Measurements from ENCODE around the gene CNIH4.
"Not testable (repeated sequence)": the region's sequence is repeated elsewhere in the genome, so short reads cannot be mapped to it uniquely, and the experiment has no call there.

CNIH4 gene

DNA sequence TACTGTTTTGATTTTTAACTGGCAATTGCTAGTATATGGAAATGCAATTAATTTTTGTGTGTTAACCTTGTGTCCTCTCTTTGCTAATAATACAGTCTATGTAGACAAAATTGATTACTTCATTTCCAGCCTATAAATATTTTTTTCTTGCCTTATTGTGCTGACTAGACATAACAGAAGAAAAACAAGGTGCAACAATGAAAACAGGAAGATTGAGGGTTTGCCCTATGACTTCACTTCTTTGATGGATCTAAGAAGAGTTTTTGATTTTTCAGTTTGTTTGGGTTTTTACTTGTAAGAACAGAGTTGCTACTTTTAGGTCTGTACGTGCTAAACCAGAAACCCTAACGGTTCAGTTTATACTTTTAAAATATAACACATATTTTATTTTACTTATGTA lies 8.5 kb upstream of the CNIH4 start:
- no peak for DNase-seq (ENCODE audit: low read depth, low spot score)

DNA sequence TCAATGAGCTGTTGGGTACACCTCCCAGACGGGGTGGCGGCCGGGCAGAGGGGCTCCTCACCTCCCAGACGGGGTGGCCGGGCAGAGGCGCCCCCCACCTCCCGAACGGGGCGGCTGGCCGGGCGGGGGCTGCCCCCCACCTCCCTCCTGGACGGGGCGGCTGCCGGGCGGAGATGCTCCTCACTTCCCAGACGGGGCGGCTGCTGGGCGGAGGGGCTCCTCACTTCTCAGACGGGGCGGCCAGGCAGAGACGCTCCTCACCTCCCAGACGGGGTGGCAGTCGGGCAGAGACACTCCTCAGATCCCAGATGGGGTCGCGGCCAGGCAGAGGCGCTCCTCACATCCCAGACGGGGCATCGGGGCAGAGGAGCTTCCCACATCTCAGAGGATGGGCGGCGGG lies 7.0 kb upstream of the CNIH4 start:
- not testable (repeated sequence) for DNase-seq (ENCODE audit: low read depth, low spot score)

DNA sequence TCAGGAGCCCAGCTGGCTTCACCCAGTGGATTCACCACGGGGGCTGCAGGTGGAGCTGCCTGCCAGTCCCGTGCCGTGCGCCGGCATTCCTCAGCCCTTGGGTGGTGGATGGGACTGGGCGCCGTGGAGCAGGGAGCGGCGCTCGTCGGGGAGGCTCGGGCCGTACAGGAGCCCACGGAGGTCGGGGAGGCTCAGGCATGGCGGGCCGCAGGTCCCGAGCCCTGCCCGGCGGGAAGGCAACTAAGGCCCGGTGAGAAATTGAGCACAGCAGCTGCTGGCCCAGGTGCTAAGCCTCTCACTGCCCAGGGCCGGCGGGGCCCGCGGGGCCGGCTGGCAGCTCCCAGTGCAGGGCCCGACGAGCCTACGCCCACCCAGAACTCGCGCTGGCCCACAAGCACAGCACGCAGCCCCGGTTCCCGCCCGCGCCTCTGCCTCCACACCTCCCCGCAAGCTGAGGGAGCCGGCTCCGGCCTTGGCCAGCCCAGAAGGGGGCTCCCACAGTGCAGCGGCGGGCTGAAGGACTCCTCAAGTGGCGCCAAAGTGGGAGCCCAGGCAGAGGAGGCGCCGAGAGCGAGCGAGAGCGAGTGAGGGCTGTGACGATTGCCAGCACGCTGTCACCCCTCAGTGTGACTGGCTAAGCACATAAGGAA lies 4.1 kb upstream of the CNIH4 start:
- not testable (repeated sequence) for DNase-seq (ENCODE audit: low read depth, low spot score)

DNA sequence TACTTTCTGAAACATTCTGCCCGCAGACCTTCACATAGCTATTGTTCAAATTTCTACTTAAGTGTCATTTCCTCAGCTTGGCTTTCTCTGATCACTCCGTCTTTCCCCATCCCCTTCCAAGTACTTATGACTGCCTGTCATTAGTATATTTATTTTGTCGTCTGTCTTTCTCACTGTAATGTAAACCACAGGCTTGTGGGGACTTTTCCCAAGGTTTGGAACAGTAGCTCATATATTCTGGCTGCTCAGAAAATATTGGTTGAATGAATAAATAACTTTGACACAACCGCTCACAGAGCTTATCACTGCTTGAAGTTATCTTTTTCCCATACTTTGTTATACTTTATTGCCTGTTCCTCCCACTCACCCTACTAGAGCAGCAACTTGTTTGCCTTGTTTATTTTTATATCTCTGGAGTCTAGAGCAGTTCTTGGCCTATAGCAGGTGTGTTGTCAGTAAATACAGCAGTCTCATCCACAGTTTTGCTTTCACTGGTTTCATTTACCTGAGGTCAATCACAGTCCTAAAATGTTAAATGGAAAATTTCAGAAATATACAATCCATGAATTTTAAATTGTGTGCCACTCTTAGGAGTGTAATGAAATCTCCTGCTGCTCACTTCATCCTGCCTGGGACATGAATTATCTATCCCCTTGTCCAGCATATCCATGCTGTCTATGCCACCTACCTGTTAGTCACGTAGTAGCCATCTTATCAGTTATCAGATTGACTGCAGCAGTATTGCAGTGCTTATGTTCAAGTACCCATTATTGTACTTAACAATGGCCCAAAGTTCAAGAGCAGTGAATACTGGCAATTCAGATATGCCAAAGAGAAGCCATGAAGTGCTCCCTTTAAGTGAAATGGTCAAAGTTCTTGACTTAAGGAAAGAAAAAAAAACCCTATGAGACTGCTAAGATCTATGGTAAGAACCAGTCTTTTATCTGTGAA lies 2.4 kb upstream of the CNIH4 start:
- DNase-seq (ENCODE audit: low read depth, low spot score), result no peak

- DNase-seq (ENCODE audit: low read depth, low spot score), result no peak
Measured at GRCh38 chr1:224357626-224358124, 996 bp downstream of the CNIH4 start.

DNA sequence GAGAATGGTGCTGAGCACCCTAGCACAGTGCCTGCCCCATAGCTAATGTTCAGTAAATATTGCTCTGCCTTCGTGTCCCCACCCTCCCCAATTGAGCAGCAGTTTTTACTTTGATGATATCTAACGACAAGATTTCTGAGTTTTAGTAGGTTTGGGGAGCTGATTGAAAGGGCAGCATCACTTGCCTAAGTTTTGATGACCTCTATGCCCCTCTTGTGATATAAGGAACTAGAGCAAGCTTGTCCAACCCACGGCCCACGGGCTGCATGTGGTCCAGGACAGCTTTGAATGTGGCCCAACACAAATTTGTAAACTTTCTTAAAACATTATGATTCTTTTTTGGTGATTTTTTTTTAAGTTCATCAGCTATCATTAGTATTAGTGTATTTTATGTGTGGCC lies 1.6 kb downstream of the CNIH4 start:
- DNase-seq (ENCODE audit: low read depth, low spot score), result no peak

DNA sequence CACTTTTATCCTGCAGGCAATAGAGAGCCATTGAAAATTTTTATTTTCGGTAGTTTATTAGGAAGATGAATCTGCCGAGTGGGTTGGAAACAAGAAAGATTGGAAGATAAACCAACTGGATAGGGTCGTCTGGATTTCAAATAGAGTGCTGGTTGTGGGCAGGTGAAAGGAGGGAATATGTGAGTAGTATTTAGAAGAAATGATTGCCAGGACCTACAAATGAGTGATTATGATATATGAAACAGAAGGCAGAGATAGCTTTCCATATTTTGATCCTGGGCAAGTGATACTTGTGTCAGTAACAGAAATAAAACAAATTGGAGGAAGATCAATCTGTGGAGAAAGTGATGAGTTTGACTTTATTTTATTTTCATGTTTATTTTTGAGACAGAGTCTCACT lies 2.5 kb downstream of the CNIH4 start:
- DNase-seq (ENCODE audit: low read depth, low spot score), result no peak

DNA sequence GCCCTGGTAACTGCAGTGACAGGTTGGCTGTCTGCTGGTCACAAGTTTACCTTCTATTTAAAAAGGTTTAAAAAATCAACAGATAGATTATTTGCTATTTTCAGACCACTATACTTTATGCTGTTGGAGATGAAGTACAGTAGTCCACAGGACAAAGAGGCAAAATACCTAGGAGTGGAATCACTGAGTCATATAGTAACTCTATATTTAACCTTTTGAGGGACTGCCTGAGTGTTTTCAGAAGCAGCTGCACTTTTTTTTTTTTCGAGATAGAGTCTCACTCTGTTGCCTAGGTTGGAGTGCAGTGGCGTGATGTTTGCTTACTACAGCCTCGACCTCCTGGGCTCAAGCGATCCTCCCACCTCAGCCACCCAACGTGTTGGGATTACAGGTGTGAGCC lies 11.7 kb downstream of the CNIH4 start:
- no peak for DNase-seq (ENCODE audit: low read depth, low spot score)

- no peak for DNase-seq (ENCODE audit: low read depth, low spot score)
Measured at GRCh38 chr1:224373008-224373590, 16.4 kb downstream of the CNIH4 start.

DNA sequence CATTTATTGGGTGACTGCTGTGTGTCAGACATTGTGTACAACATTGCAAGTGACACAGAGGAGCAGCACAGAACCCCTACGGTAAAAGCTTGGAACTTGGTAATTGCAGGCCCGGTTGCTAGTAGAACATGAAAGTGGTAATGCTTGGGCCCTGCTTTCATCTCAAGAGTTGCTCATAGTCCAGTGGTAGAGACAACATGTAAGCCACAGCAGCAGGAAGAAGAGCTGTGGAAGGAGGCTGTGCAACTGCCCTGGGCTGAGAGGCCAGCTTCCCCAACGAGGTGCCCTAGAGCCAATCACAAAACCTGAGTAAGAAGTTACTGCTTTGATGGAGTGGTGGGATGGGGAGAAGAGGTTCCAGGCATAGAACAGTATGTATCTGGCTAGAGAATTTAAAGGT lies 18.4 kb downstream of the CNIH4 start:
- no peak for DNase-seq (ENCODE audit: low read depth, low spot score)

DNA sequence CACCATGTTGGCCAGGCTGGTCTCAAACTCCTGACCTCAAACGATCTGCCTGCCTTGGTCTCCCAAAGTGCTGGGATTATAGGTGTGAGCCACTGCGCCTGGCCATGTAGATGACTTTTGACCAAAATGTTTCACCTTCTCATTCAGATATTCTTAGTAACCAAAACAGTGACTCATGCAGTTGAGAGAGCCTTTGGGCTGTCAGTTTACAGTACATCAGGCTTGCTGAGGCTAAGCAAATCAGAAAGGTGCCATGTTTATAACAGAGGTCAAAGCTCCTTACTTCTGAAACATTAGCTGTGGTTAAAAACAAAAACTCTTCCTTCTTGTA lies 21.0 kb downstream of the CNIH4 start:
- no peak for DNase-seq (ENCODE audit: low read depth, low spot score)

GRCh38 chr1:224378855-224379631 lies 22.4 kb downstream of the CNIH4 start:
- no peak for DNase-seq (ENCODE audit: low read depth, low spot score)

- no peak for DNase-seq (ENCODE audit: low read depth, low spot score)
Measured at GRCh38 chr1:224380003-224380402, 23.3 kb downstream of the CNIH4 start.

DNA sequence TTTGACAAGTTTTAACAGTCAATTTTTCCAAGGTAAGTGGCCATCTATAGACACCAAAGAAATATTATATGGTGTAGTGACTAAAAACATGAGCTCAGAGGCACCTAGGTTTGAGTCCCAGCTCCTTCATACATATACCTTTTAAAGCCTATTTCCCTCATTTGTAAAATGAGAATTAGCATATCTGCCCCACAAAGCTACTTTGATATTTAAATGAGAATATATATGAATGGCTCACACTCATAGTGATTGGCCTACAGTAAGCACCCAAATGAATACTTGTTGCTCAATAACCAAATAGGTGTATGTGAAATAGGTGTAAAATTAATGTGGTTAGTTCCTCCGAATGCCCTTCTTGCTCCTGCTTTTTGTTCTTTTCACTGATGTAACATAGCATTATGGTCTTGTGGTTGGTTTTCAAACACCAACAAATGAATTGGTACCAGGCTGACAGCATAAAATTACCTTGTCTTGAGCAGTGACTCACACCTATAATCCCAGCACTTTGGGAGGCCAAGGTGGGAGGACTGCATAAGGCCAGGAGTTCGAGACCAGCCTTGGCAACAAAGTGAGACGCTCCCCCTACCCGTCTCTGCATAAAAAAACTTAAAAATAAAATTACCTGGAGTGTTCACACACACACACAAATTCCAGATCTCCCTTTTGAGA lies 25.3 kb downstream of the CNIH4 start:
- no peak for DNase-seq (ENCODE audit: low read depth, low spot score)

GRCh38 chr1:224383218-224383617 lies 26.5 kb downstream of the CNIH4 start:
- no peak for DNase-seq (ENCODE audit: low read depth, low spot score)

DNA sequence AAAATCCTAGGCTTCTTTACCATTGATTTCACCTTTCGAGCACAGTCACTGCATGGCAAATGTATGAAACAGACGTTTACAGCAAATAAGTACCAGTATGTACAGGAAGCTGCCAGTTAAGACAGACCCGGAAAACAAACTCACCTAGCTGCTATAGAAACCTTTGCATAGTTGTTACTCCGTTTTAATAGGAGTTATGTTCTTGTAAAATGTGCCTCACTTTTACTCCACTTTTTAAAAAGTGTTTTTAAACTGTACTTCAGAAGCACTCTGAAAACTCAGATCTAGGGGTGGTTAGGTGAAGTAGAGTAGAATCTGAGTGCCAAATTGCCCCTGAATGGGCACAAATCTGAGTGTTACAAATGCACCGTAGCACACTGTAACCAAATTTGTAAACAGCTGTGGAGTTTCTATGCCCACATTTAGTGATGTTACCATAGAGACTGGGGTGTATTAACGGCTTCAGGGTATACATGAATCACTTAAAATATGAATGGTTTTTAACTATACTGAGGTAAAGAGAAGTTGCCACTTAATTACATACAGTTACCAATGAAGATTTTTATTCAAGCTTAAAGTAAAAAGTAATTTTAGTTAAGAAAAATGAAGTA lies 30.7 kb downstream of the CNIH4 start:
- DNase-seq (ENCODE audit: low read depth, low spot score), result no peak

GRCh38 chr1:224387943-224388342 lies 31.3 kb downstream of the CNIH4 start:
- no peak for DNase-seq (ENCODE audit: low read depth, low spot score)

DNA sequence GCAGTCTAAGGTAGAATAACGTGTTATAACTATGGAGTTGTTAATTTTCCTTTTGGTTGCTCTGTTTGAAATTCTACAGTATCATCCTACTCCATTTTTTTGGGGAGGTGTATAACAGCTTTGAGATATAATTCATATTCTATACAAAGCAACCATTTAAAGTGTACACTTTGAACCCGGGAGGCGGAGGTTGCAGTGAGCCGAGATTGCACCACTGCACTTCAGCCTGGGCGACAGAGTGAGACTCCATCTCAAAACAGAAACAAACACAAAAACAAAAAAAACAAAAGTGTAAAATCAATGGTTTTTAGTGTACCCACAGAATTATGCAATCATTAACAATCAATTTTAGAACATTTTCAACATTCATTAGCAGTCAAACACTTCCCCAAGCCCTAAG lies 33.8 kb downstream of the CNIH4 start:
- no peak for DNase-seq (ENCODE audit: low read depth, low spot score)

DNA sequence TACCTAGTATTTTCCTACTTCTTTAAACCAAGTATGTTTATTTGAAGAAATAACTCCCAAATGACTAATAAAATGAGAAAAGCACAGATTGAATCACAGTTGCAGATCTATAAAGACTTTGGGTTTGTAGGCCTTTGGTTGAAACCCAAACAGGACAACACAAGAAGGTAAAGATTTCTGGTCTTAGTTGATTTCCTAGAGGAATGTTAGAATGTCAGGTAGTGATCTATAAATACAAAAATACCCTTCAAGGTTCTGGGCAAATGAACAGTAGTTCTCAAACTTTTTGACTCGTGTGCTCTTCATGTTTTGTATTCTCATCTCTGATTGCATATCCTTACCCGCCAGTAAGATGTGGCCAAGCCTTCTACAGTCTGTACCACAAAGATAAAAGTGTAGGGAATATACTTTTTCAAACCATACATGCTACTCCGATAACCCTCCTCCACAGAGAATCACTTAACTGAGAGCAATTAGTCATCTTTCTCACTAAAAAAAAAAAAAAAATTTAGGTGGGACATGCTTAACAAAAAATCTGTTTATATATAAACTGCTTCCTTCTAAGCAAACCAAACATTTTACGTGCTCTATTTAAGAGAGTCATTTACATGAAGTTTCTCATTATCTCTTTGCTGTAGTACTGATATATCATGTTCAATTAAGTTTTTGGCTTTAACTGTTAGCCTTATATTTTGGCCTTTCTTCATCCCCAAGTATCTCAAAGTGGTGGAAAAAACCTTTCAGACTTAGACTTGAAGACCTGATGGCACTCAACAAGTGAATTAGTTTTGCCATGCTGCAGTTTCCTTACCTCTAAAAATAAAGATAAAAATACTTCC lies 36.0 kb downstream of the CNIH4 start:
- DNase-seq (ENCODE audit: low read depth, low spot score), result no peak

DNA sequence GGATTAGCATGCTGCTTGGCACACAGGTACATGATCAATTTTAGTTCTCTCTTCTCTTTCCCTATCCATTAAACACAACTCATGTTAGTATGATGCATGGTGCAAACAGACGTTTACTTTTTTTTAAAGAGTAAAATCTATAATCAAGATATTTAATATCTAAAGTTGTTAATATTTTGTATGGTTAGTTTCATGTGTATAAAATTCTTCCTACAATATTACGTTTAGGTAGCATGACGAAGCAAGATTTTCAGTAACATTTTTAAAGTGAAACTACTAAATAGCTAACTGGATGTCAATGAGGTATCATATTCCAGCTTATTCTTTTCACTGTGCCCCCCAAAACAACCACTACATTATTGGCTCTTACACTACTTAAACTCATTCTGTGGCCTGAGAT lies 36.6 kb downstream of the CNIH4 start:
- DNase-seq (ENCODE audit: low read depth, low spot score), result no peak

Measured in smooth muscle cell of the brain vasculature (primary cell).